ENCODE results near the gene EIF4E.

- TF ChIP-seq CTCF (IDR thresholded peaks at IDR 0.05), result no peak
- no peak for TF ChIP-seq EZH2 (IDR thresholded peaks at IDR 0.05; ENCODE audit: borderline replicate concordance, insufficient read depth, low read depth, low read length, poor library complexity, severe bottlenecking)
These were observed 48.6 kb upstream of the EIF4E start for GRCh38 chr4:98977557-98977956.

All from B cell (primary cell).